Activated CD8-positive, alpha-beta memory T cell treated with anti-CD3 and anti-CD28 coated beads, Interleukin-2, amount 10 ng/mL, durations not matched to agents 7 days and 5 days (primary cell): ENCODE measurements around the gene ZYX. TPM values are rescaled to one million over a fixed set of nuclear protein-coding genes. Genes with fewer than 3 reads are reported as not detected.

Experiments
- ATAC-seq: fragments of 150-1000 bp; cut with Tn5 transposase; one replicate; pipeline ENCODE4 v1.10.0; 2021; ENCODE audit warnings: moderate library complexity
- CTCF ChIA-PET: fragments of 350-600 bp; sonication (Branson Sonifier 250); formaldehyde crosslinking; loops from one replicate; lab custom pipeline; 2021; ENCODE audit warnings: antibody characterized with exemption; lab: Charles Lee
- DNase-seq: peaks from one replicate; pipeline ENCODE4 v3.0.0-alpha.2; 2020
- H3K27ac Mint-ChIP-seq: one replicate; pipeline ENCODE4 v1.8.0; 2021; ENCODE audit warnings: mild to moderate bottlenecking, mixed read lengths
- H3K27me3 Mint-ChIP-seq: one replicate; pipeline ENCODE4 v1.8.0; 2021; ENCODE audit warnings: mixed read lengths
- H3K36me3 Mint-ChIP-seq: one replicate; pipeline ENCODE4 v1.8.0; 2021; ENCODE audit warnings: mild to moderate bottlenecking, mixed read lengths
- H3K4me1 Mint-ChIP-seq: one replicate; pipeline ENCODE4 v1.8.0; 2021; ENCODE audit warnings: mixed read lengths
- H3K4me3 Mint-ChIP-seq: one replicate; pipeline ENCODE4 v1.8.0; 2021; ENCODE audit warnings: mild to moderate bottlenecking, moderate library complexity, mixed read lengths
- H3K9me3 Mint-ChIP-seq: one replicate; pipeline ENCODE4 v1.8.0; 2022; ENCODE audit warnings: low read depth, mixed read lengths
- total RNA-seq, 2 experiments: library from RNA; stranded (reverse); gene quantifications; one replicate each; pipeline ENCODE4 v1.2.3, GENCODE V29; 2021

The ZYX gene
- total RNA-seq, 2 experiments from 2014 or later, result 173 to 212 TPM

DNA sequence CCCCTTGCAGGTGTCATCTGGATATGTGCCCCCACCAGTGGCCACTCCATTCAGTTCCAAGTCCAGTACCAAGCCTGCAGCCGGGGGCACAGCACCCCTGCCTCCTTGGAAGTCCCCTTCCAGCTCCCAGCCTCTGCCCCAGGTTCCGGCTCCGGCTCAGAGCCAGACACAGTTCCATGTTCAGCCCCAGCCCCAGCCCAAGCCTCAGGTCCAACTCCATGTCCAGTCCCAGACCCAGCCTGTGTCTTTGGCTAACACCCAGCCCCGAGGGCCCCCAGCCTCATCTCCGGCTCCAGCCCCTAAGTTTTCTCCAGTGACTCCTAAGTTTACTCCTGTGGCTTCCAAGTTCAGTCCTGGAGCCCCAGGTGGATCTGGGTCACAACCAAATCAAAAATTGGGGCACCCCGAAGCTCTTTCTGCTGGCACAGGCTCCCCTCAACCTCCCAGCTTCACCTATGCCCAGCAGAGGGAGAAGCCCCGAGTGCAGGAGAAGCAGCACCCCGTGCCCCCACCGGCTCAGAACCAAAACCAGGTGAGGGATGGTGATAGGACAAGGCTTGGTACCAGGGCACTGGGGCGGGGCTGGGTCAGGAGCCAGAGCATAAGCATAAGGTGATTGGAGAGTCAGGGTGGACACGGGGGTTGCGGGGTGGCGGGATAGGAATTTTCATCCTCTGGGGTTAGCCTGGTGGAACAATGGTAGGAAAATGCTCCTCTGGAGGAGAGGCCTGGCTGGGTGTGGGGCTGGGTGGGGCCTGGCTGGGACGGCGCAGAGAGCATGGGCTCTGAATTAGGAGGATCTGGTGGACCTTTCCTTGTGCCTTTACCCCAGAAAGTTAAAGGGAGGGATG is 1.9 kb downstream of the ZYX start:
- CTCF ChIA-PET, result interaction anchor here (1.0 to 2.0 kb wide), 5 partner anchors 8 to 143 kb away, joined by 3 to 10 read pairs (median 5); no protein-coding TSS in a partner anchor
- peak overlapping the region; percentile 39 for H3K27ac Mint-ChIP-seq
- no peaks in the 10 kb centered on the region for H3K27me3 Mint-ChIP-seq
- DNase-seq (no peak), ATAC-seq (no peak)
- H3K4me1 Mint-ChIP-seq, result peaks cover 22% of the 10 kb centered on the region
- peaks cover 9% of the 10 kb centered on the region for H3K36me3 Mint-ChIP-seq
- H3K4me3 Mint-ChIP-seq, result no peak overlapping the region
- no peaks in the 10 kb centered on the region for H3K9me3 Mint-ChIP-seq

GRCh38 chr7:143383642-143383957 is 2.5 kb downstream of the ZYX start:
- H3K27me3 Mint-ChIP-seq, result no peaks in the 10 kb centered on the region

GRCh38 chr7:143384148-143384547 is 3.0 kb downstream of the ZYX start:
- Mint-ChIP-seq H3K9me3 (no peaks in the 10 kb centered on the region), H3K27ac (no peak overlapping the region), H3K4me1 (peaks cover 13% of the 10 kb centered on the region), H3K27me3 (no peaks in the 10 kb centered on the region), H3K4me3 (no peak overlapping the region), H3K36me3 (peaks cover 9% of the 10 kb centered on the region)
- ATAC-seq (no peak), DNase-seq (no peak)
- CTCF ChIA-PET, result interaction anchor here (0.7 to 2.0 kb wide), 9 partner anchors 9 to 144 kb away, joined by 3 to 10 read pairs (median 3); partner anchors contain the start of gene GSTK1

More at GRCh38 chr7:143383642-143383957, 2.5 kb downstream of the ZYX start:
- Mint-ChIP-seq H3K4me1 (peaks cover 17% of the 10 kb centered on the region), H3K9me3 (no peaks in the 10 kb centered on the region), H3K36me3 (peaks cover 9% of the 10 kb centered on the region), H3K27ac (peak overlapping the region; percentile 39), H3K4me3 (no peak overlapping the region)
- CTCF ChIA-PET, result interaction anchor here (0.8 to 2.0 kb wide), 7 partner anchors 8 to 143 kb away, joined by 3 to 10 read pairs (median 3); partner anchors contain the start of gene GSTK1
- no peak for ATAC-seq
- DNase-seq, result no peak

DNA sequence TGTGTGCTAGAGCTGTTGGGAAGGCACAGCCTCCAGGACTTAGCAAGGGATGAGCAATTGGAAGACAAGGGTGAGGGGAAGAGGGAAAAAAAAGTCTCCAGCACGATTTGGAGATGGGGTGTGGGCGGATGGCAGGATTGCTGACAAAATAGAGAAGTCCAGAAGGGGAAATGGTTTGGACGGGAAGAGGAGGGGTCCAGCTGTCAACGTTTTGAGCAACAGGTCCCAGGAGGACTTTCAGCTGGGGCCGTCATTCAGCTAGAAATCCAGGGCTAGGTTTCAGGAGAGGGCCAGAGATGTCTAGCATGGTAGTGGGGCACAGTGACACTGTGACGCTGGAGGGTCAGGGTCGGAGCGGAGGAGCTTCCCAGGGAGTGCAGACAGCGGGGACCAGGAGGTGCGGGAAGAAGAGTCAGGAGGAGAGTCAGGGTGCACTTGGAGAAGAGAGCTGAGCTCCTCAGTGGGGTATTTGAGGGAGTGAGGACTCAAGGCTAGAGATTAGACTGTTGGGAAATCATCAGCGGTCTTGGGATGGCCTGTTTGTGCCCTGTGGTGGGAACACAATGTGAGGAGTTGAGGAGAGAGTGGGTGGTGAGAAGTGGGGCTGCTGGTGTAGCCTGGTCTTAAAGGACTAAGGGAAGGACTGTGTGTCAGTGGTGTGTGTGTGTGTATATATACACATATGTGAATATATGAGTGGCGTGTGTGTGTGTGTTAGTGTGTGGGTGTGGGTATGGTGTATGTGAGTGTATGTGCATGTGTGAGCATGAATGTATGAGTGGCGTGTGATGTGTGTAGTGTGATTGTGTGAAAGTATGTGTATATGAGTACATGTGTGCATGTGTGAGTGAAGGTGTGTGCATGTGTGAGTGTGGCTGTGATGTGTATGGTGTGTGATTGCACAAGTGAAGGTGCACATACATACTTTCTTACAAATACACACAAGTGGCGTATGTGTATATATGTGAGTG is 3.8 kb downstream of the ZYX start:
- CTCF ChIA-PET, result interaction anchor here (0.5 to 2.0 kb wide), 8 partner anchors 9 to 802 kb away, joined by 3 to 10 read pairs (median 3); partner anchors contain the start of gene GSTK1
- Mint-ChIP-seq H3K36me3 (peaks cover 13% of the 10 kb centered on the region), H3K4me3 (no peak overlapping the region), H3K4me1 (peaks cover 13% of the 10 kb centered on the region), H3K9me3 (no peaks in the 10 kb centered on the region), H3K27ac (no peak overlapping the region), H3K27me3 (no peaks in the 10 kb centered on the region)
- no peak for DNase-seq
- no peak for ATAC-seq

- no peak overlapping the region for H3K27ac Mint-ChIP-seq
- CTCF ChIA-PET, result interaction anchor here (0.7 to 1.4 kb wide), 4 partner anchors 23 to 146 kb away, joined by 3 to 7 read pairs (median 4); no protein-coding TSS in a partner anchor
- no peaks in the 10 kb centered on the region for H3K9me3 Mint-ChIP-seq
- peaks cover 17% of the 10 kb centered on the region for H3K36me3 Mint-ChIP-seq
- no peak overlapping the region for H3K4me3 Mint-ChIP-seq
- H3K4me1 Mint-ChIP-seq, result peaks cover 14% of the 10 kb centered on the region
- DNase-seq, result peak; percentile 80
- ATAC-seq, result peak; percentile 65
- no peaks in the 10 kb centered on the region for H3K27me3 Mint-ChIP-seq
These were observed 5.0 kb downstream of the ZYX start for GRCh38 chr7:143385891-143386781.

DNA sequence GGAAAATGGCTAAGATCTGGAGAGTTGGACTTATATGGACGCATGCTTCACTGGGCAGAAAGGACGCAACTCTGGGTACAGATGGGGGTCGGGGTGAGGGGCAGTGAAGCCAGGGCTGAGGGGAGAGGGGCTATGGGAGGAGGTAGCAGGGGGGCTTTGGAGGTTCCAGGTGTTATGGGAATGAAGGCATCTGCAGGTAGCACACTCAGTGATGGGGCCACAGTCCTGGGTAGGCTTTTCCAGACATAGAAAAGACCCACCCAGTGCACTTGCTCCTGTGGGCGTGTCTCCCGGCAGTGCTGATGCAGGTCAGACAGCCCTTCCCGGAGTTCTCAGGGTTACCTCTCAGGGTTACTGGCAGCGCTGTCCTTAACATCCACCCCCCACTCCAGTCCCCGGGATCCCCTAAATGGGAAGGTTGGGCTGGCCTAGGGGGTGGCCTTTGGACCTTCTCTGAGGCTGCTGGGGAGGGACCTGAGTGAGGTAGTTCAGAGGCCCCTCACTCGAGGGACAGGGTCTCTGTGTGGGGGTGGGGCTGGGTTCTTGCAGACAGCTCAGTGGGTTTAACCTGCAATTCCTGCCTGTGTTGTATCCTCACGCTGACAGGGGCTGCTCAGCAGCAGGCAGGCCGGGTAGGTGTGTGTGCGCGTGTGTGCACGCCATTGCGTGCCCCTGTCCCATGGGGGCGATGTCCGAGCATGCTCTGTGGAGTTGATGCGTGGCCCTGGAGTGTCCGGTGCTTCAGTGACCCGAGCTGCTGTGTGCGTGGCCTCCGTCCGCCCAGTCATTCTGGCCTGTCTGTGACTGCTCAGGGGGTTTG is 6.2 kb downstream of the ZYX start:
- Mint-ChIP-seq H3K4me1 (peaks cover 14% of the 10 kb centered on the region), H3K4me3 (no peak overlapping the region), H3K9me3 (no peaks in the 10 kb centered on the region), H3K27ac (no peak overlapping the region), H3K27me3 (no peaks in the 10 kb centered on the region), H3K36me3 (peaks cover 21% of the 10 kb centered on the region)
- DNase-seq (no peak), ATAC-seq (no peak)
- CTCF ChIA-PET, result interaction anchor here (1.0 kb wide), 1 partner anchor 30 kb away, joined by 6 read pairs; no protein-coding TSS in a partner anchor

- no peak overlapping the region for H3K27ac Mint-ChIP-seq
- peaks cover 14% of the 10 kb centered on the region for H3K4me1 Mint-ChIP-seq
- H3K27me3 Mint-ChIP-seq, result no peaks in the 10 kb centered on the region
- no peaks in the 10 kb centered on the region for H3K9me3 Mint-ChIP-seq
- H3K4me3 Mint-ChIP-seq, result no peak overlapping the region
- peaks cover 18% of the 10 kb centered on the region for H3K36me3 Mint-ChIP-seq
- CTCF ChIA-PET, result interaction anchor here (0.9 to 2.2 kb wide), 3 partner anchors 8 to 29 kb away, joined by 3 to 6 read pairs (median 6); no protein-coding TSS in a partner anchor
- ATAC-seq (no peak), DNase-seq (no peak)
These were observed 6.9 kb downstream of the ZYX start for GRCh38 chr7:143388051-143388450.

- Mint-ChIP-seq H3K27ac (no peak overlapping the region), H3K9me3 (no peaks in the 10 kb centered on the region)
These were observed 7.5 kb downstream of the ZYX start for GRCh38 chr7:143388491-143389101.

DNA sequence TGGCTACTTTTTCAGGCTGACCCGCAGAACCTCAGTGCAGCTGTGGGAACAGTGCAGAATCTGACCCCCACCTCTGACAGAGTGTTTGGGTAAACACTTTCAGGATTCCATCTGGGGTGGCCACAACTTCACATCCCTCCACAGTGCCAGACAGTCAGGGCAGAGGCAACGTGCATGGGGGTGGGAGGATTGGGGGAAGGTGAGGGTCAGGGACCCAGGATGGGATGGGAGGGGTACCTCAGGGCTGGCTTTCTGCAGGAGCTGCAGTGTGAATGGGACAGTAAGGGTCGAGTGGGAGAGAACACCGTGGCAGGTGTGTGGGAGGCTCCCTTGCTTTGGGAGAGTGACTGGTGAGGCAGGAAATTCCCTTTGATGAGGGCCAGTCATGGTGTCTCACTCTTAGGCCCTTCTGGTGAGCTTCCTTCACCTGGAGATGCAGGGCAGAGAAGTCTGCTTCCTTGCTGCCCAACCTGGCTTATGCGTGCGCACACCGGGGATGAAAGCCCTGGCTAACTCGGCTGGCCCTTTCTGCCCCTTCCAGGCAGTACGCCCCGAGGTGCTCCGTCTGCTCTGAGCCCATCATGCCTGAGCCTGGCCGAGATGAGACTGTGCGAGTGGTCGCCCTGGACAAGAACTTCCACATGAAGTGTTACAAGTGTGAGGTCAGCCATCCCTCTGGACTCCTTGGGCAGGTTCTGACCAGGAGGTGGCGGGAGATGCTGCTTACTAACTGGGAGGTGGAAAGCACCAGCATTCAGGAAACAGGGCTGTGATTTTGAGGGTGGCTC is 8.4 kb downstream of the ZYX start:
- ATAC-seq, result no peak
- peaks cover 16% of the 10 kb centered on the region for H3K36me3 Mint-ChIP-seq
- peaks cover 14% of the 10 kb centered on the region for H3K4me1 Mint-ChIP-seq
- H3K27me3 Mint-ChIP-seq, result no peaks in the 10 kb centered on the region
- no peaks in the 10 kb centered on the region for H3K9me3 Mint-ChIP-seq
- no peak for DNase-seq
- H3K27ac Mint-ChIP-seq, result peak overlapping the region; percentile 41
- CTCF ChIA-PET, result interaction anchor here (1.0 to 2.2 kb wide), 3 partner anchors 9 to 80 kb away, joined by 3 to 6 read pairs (median 3); no protein-coding TSS in a partner anchor
- H3K4me3 Mint-ChIP-seq, result no peak overlapping the region

More at GRCh38 chr7:143388491-143389101, 7.5 kb downstream of the ZYX start:
- H3K4me1 Mint-ChIP-seq, result peaks cover 14% of the 10 kb centered on the region
- H3K36me3 Mint-ChIP-seq, result peaks cover 16% of the 10 kb centered on the region
- H3K4me3 Mint-ChIP-seq, result no peak overlapping the region
- CTCF ChIA-PET, result interaction anchor here (0.9 to 2.2 kb wide), 5 partner anchors 8 to 79 kb away, joined by 3 to 6 read pairs (median 3); no protein-coding TSS in a partner anchor
- no peak for DNase-seq
- ATAC-seq, result no peak
- H3K27me3 Mint-ChIP-seq, result no peaks in the 10 kb centered on the region

DNA sequence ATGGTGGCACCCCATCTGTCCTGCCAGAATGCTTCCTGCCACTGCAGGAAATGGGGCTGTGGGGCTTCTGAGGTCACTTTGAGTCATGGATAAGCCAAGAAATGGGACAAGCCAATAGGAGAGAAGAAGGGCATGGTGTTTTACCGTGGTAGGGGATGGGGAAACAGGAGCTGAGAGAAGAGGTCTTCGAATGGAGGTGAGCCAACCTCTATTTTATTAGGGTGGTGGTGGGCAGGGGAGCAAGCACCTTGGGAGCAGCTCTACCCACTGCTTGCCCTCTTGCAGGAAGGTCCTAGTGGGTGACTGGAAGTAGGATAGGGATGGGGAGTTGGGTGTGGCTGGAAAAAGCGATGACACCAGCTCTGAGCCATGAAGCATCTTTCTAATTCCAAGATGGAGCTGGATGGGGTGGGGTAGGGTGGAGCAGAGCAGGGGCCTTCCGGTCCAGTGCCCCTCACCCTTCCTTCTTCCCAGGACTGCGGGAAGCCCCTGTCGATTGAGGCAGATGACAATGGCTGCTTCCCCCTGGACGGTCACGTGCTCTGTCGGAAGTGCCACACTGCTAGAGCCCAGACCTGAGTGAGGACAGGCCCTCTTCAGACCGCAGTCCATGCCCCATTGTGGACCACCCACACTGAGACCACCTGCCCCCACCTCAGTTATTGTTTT is 9.1 kb downstream of the ZYX start:
- Mint-ChIP-seq H3K36me3 (peaks cover 16% of the 10 kb centered on the region), H3K4me3 (no peak overlapping the region)

More for the DNA sequence above, 9.1 kb downstream of the ZYX start:
- CTCF ChIA-PET, result interaction anchor here (2.2 kb wide), 1 partner anchor 10 kb away, joined by 6 read pairs; no protein-coding TSS in a partner anchor
- Mint-ChIP-seq H3K27ac (no peak overlapping the region), H3K9me3 (no peaks in the 10 kb centered on the region), H3K4me1 (peaks cover 21% of the 10 kb centered on the region), H3K27me3 (no peaks in the 10 kb centered on the region)
- ATAC-seq, result no peak
- DNase-seq, result no peak
